HepG2 (cell line): ENCODE results near the gene CHCHD3. TPM values are rescaled to one million over a fixed set of nuclear protein-coding genes. Genes with fewer than 3 reads are reported as not detected.

ENCODE experiments used
- ATAC-seq: fragments of 200-7000 bp; cut with Tn5 transposase; 3 replicates; pipeline ENCODE4 v1.9.1; 2020; ENCODE audit warnings: mild to moderate bottlenecking, moderate library complexity
- BruUV-seq: library from RNA; stranded (reverse); fragments of 400-500 nt; replicated peaks from 2 replicates; lab custom pipeline; 2021; lab: Mats Ljungman, UMichigan
- CTCF ChIA-PET: fragments of 300-600 bp; formaldehyde crosslinking; extraction: SDS; loops from one replicate; lab custom pipeline; 2021; ENCODE audit warnings: low total read pairs, inconsistent platforms, low intra/inter-chr PET ratio; lab: Yijun Ruan, JAX
- POLR2A ChIA-PET: fragments of 350-600 bp; sonication (Branson Sonifier 250); formaldehyde crosslinking; loops from one replicate; lab custom pipeline; 2020; ENCODE audit warnings: antibody characterized with exemption, inconsistent platforms; lab: Yijun Ruan, JAX
- DNase-seq: peaks from one replicate; pipeline ENCODE4 v3.0.0-alpha.2; 2015; ENCODE audit warnings: low spot score
- FAIRE-seq: peaks from 3 replicates; lab custom pipeline; 2011; peaks lifted over from hg19 to GRCh38; lab: Jason Lieb, UNC
- H2AFZ ChIP-seq: one replicate; pipeline ENCODE4 v1.6.1; 2011; ENCODE audit warnings: low read length, inconsistent platforms
- H3K27ac ChIP-seq: fragments of 300-600 bp; 3 replicates; pipeline ENCODE4 v1.8.0; 2011; ENCODE audit warnings: mixed run types, mild to moderate bottlenecking, mixed read lengths, low read length, inconsistent platforms; ENCODE audit not compliant: insufficient read depth; ENCODE audit errors: extremely low read length
- H3K27me3 ChIP-seq, 2 experiments: fragments of 200-600 bp in 1 of 2; 2 replicates in 1 of 2; 3 replicates in 1 of 2; pipeline versions ENCODE4 v1.6.0 to v1.8.0; 2011; ENCODE audit warnings: low read length in 2 of 2, mild to moderate bottlenecking in 2 of 2, moderate library complexity in 2 of 2, inconsistent platforms in 1 of 2; ENCODE audit not compliant: insufficient read depth in 2 of 2, control insufficient read depth in 1 of 2
- H3K36me3 ChIP-seq, 2 experiments: fragments of 200-600 bp in 1 of 2; replicated peaks in 1 of 2; 2 replicates in 1 of 2; 3 replicates in 1 of 2; pipeline versions ENCODE4 v1.5.1 to v1.8.0; 2011; ENCODE audit warnings: low read length in 2 of 2, inconsistent platforms in 1 of 2; ENCODE audit not compliant: insufficient read depth in 2 of 2, control insufficient read depth in 1 of 2
- H3K4me1 ChIP-seq: 2 replicates; pipeline ENCODE4 v1.5.1; 2012; ENCODE audit warnings: low read length, inconsistent platforms; ENCODE audit not compliant: insufficient read depth
- H3K4me2 ChIP-seq: 2 replicates; pipeline ENCODE4 v1.6.0; 2011; ENCODE audit warnings: low read depth, low read length, inconsistent platforms
- H3K4me3 ChIP-seq, 3 experiments: fragments of 200-600 bp in 1 of 3; sonication (generic), shearing (Covaris generic) in 1 of 3; replicated peaks in 1 of 3; 2 replicates each; pipeline ENCODE4 v1.5.1; 2011 to 2016; ENCODE audit warnings: low read length in 3 of 3, inconsistent platforms in 2 of 3, low read depth in 2 of 3, mild to moderate bottlenecking in 2 of 3, control low read depth in 1 of 3, mixed read lengths in 1 of 3; ENCODE audit not compliant: insufficient read depth in 1 of 3
- H3K79me2 ChIP-seq: one replicate; pipeline ENCODE4 v1.6.1; 2011; ENCODE audit warnings: low read length, inconsistent platforms; ENCODE audit not compliant: insufficient read depth
- H3K9ac ChIP-seq: 2 replicates; pipeline ENCODE4 v1.6.0; 2011; ENCODE audit warnings: mild to moderate bottlenecking, low read depth, low read length, inconsistent platforms; ENCODE audit not compliant: insufficient read depth
- H3K9me3 ChIP-seq: 2 replicates; pipeline ENCODE4 v1.5.1; 2012; ENCODE audit warnings: mild to moderate bottlenecking, low read length
- H4K20me1 ChIP-seq: 2 replicates; pipeline ENCODE4 v1.6.0; 2011; ENCODE audit warnings: inconsistent platforms, mild to moderate bottlenecking, low read length, moderate library complexity; ENCODE audit not compliant: insufficient read depth
- MED13 ChIP-seq: sonication (generic); formaldehyde crosslinking; IDR thresholded peaks from 2 replicates; pipeline ENCODE4 v1.5.0; 2020; ENCODE audit warnings: missing genetic modification reagents
- THYN1 ChIP-seq: sonication (generic); formaldehyde crosslinking; IDR thresholded peaks from 2 replicates; pipeline ENCODE4 v1.8.1; 2023; ENCODE audit warnings: low read depth, mild to moderate bottlenecking, moderate library complexity, missing genetic modification reagents, borderline replicate concordance
- ZBTB34 ChIP-seq: sonication (generic); formaldehyde crosslinking; IDR thresholded peaks from 2 replicates; pipeline ENCODE4 v1.8.0; 2022; ENCODE audit warnings: mild to moderate bottlenecking, missing genetic modification reagents
- ZFP82 ChIP-seq: sonication (generic); formaldehyde crosslinking; IDR thresholded peaks from 2 replicates; pipeline ENCODE4 v1.5.1; 2020; ENCODE audit warnings: mild to moderate bottlenecking, missing genetic modification reagents, borderline replicate concordance
- ZNF550 ChIP-seq: sonication (generic); formaldehyde crosslinking; IDR thresholded peaks from 2 replicates; pipeline ENCODE4 v1.4.0; 2020; ENCODE audit warnings: mild to moderate bottlenecking, missing genetic modification reagents, borderline replicate concordance
- ZUFSP ChIP-seq: sonication (generic); formaldehyde crosslinking; IDR thresholded peaks from 2 replicates; pipeline ENCODE4 v1.9.0; 2021; ENCODE audit warnings: missing genetic modification reagents, mild to moderate bottlenecking, borderline replicate concordance
- whole genome bisulfite sequencing: methylation state at CpG from one replicate; pipeline ENCODE4 v1.1.6; 2017; ENCODE audit warnings: low lambda C conversion rate; 5-methylcytosine and 5-hydroxymethylcytosine counted together
- in situ Hi-C: cut with HindIII; loops from 2 replicates; pipeline ENCODE4 v1.10.0; 2017; ENCODE audit warnings: low pct_unique_long_range_greater_than_20kb; ENCODE audit not compliant: extremely low pct_ligation_motif_present
- intact Hi-C: fragments of 100-400 bp; cut with micrococcal nuclease; formaldehyde crosslinking; loops from one replicate; pipeline ENCODE4 v1.10.0; 2022; ENCODE audit not compliant: unreplicated experiment
- polyA plus RNA-seq, 8 experiments: library from polyadenylated mRNA; depleted of rRNA in 3 of 8; stranded (reverse) in 7 of 8; unstranded in 1 of 8; fragments of >200 nt; fragmentation: Illumina TruSeq in 4 of 8; extraction: Trizol in 4 of 8; gene quantifications; 2 replicates each; pipeline versions ENCODE4 v1.2.1 to v1.2.3, GENCODE V29; 2011 to 2016; ENCODE audit warnings: low read depth in 4 of 8, missing spikeins in 1 of 8, mixed read lengths in 1 of 8; ENCODE audit not compliant: insufficient read depth in 1 of 8
- total RNA-seq, 5 experiments: library from RNA; depleted of rRNA; stranded (reverse); fragments of >200 nt; fragmentation: Illumina TruSeq; extraction: Trizol; gene quantifications; 2 replicates each; pipeline ENCODE4 v1.2.3, GENCODE V29; 2016; ENCODE audit warnings: low read depth in 1 of 5

CHCHD3 gene
- total and polyA plus RNA-seq, 2 of the 13 experiments (the other 11 are each of a cell fraction or from before 2014, with no cell fraction given), result 32.7 to 86.8 TPM

GRCh38 chr7:132805766-132806165 is 276.1 kb downstream of the CHCHD3 start:
- ChIA-PET CTCF (no interaction called here), POLR2A (no interaction called here)
- ATAC-seq (no peak), DNase-seq (no peak), FAIRE-seq (no peak)
- Histone ChIP-seq H3K27me3 (no peaks in the 10 kb centered on the region), H3K27ac (no peak overlapping the region), H3K4me1 (no peaks in the 10 kb centered on the region), H3K9me3 (no peaks in the 10 kb centered on the region), H2AFZ (no peak overlapping the region), H3K4me2 (no peak overlapping the region), H3K36me3 (no peaks in the 10 kb centered on the region), H4K20me1 (no peaks in the 10 kb centered on the region), H3K4me3 (no peak overlapping the region), H3K9ac (no peak overlapping the region), H3K79me2 (no peaks in the 10 kb centered on the region)
- intact Hi-C loops, result no loop called here
- in situ Hi-C loops, result no loop called here
- 94% methylated on average over 5 of the region's 5 CpGs for WGBS
- no TSS peak for BruUV-seq
- TF ChIP-seq ZFP82 (CRISPR knock-in tag) (no peak), ZUFSP (no peak), MED13 (CRISPR knock-in tag) (no peak), ZNF550 (no peak), THYN1 (CRISPR knock-in tag) (no peak)
- TF ChIP-seq, all 625 proteins: peak for 0

GRCh38 chr7:132804849-132805485 is 276.9 kb downstream of the CHCHD3 start:
- POLR2A ChIA-PET, result no interaction called here
- no peak overlapping the region for H3K27ac ChIP-seq
- no peaks in the 10 kb centered on the region for H4K20me1 ChIP-seq
- H3K36me3 ChIP-seq, result no peaks in the 10 kb centered on the region
- H2AFZ ChIP-seq, result no peak overlapping the region
- 94% methylated on average over 7 of the region's 7 CpGs for WGBS
- FAIRE-seq (no peak), ATAC-seq (no peak), DNase-seq (no peak)
- no peak overlapping the region for H3K4me3 ChIP-seq
- in situ Hi-C loops (no loop called here), intact Hi-C loops (no loop called here)
- no peaks in the 10 kb centered on the region for H3K79me2 ChIP-seq
- H3K4me2 ChIP-seq, result no peak overlapping the region
- no TSS peak for BruUV-seq
- TF ChIP-seq ZBTB34 (CRISPR knock-in tag), result no peak
- H3K4me1 ChIP-seq, result no peaks in the 10 kb centered on the region
- CTCF ChIA-PET, result no interaction called here
- no peaks in the 10 kb centered on the region for H3K27me3 ChIP-seq
- H3K9ac ChIP-seq, result no peak overlapping the region
- no peaks in the 10 kb centered on the region for H3K9me3 ChIP-seq
